Activated T-helper 1 cell treated with anti-CD3 and anti-CD28 coated beads, Interleukin-2, amount 50 U/mL, for 16 hours (primary cell): ENCODE results near the gene TEAD1.

ENCODE experiments used
- DNase-seq, 2 donors: peaks; one replicate each; pipeline ENCODE4 v3.0.0-alpha.2; 2020; ENCODE audit warnings: low read depth in 1 of 2, low spot score in 1 of 2

Gene TEAD1

GRCh38 chr11:12889243-12889642, 215.0 kb downstream of the TEAD1 start:
- DNase-seq: no peak

DNA sequence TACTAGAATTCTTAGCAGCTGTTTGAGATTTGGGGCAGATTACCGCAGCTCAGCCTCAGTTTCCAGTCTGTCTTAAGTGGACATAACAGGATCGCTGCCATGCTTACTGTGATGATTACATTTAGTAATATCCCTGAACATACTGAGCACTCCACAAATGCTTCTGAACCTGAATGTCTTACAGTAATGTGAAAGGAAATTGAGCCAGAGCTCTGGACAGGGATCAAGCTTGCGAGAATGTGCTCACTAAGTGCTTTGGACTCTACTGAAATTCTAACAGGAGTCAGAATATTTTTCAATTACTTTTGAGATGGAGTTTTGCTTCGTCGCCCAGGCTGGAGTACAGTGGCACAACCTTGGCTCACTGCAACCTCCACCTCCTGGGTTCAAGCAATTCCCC, 216.3 kb downstream of the TEAD1 start:
- DNase-seq: no peak

GRCh38 chr11:12893787-12894672, 219.8 kb downstream of the TEAD1 start:
- DNase-seq: no peak

DNA sequence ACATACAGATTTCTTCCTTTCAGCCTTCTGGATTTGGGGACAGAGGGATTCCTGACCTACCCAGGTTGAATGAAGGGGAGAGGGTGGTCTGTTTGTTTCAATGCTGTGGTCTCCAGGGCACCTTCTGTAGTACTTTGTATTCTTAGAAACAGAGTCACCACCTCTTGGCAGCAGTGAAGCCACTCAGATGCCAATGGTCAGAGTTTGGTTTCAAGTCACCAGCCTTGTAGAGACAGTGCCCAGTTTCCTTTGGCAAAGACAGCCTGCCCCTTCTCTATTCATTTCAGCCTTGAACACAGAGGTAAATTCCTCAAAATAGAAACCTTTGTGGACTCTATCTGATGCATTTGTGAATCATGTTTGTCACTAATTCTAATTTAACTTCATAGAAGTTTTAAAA, 223.2 kb downstream of the TEAD1 start:
- DNase-seq: no peak

- DNase-seq: no peak
Measured at GRCh38 chr11:12897867-12898266, 223.6 kb downstream of the TEAD1 start.

DNA sequence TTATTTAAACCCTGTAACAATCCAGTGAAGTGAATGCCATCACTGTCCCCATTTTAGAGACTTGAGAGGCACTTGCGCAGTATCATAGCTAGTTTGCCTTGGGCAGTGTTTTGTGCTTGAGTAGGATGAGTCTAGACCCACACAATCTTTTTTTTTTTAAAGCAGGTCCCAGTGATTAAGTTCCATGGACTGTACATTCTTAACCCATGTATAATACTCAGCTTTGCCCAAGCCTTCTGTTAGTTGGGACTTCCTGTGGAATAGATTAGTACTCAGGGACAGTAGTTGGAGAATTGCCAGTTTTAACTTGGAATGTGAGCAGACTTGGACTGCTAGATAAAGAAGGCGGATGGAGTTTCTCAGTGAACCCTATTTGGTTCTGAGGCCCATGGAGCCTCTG, 226.3 kb downstream of the TEAD1 start:
- no peak for DNase-seq

DNA sequence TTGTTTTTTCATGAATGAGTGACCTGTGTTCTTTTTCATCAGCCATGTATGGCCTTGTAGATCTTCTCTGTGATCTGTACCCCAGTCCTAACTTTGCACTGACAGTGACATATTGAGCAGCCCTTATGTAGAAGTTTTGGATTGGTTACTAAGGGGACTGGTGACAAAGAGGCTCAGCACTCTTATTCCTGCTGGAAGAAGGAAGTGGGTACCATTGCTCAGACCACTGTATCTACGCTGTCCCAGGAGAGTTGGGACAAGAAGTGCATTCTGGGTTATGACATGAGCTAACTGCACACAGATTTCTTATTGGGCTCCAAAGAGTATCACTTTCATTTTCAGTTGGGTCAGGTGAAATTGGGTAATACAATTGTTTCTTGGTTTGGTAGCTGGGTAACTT, 227.1 kb downstream of the TEAD1 start:
- DNase-seq: no peak

DNA sequence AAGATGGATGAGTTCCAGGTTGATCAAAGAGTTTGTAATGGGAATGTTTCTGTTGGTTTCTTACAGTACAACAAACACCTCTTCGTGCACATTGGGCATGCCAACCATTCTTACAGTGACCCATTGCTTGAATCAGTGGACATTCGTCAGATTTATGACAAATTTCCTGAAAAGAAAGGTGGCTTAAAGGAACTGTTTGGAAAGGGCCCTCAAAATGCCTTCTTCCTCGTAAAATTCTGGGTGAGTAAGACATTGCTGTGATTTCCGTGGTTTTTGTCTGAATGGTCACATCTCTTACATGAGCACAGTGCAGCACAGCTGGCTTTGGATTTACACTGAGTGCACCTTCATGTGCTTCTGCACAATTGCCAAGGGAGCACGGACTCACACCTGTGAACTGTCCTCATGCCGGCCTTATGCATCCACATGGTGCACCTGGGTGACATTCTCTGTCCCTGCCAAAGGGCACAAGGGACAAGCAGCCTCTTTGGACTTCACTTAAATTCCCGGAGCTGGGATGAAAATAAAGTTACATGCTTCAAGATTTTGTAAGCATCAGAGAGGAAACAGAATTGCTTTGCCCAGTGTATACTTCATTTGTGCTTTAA, 227.8 kb downstream of the TEAD1 start:
- no peak for DNase-seq

- no peak for DNase-seq
Measured at GRCh38 chr11:12902791-12903486, 228.7 kb downstream of the TEAD1 start.

DNA sequence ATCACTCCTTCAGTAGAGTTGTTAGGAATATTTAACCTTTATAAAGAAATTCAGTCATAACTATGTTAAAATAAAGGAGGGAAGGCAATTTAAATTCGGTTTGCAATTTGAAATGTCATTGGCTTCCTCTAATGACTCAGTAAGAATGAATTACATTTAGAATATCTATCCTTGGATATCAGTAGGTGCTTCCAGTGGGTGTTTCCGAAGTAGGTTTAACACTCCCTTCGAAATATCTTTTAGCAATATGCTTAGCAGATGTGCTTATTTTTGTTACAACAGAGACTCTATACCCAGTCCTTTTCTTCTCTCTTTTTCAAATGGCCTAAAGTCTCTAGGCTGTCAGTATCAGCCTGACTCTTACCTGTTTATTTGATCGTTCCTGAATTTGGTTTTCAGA, 231.2 kb downstream of the TEAD1 start:
- DNase-seq: no peak

- no peak for DNase-seq
Measured at GRCh38 chr11:12906501-12906900, 232.3 kb downstream of the TEAD1 start.

GRCh38 chr11:12909879-12910278, 235.7 kb downstream of the TEAD1 start:
- no peak for DNase-seq

DNA sequence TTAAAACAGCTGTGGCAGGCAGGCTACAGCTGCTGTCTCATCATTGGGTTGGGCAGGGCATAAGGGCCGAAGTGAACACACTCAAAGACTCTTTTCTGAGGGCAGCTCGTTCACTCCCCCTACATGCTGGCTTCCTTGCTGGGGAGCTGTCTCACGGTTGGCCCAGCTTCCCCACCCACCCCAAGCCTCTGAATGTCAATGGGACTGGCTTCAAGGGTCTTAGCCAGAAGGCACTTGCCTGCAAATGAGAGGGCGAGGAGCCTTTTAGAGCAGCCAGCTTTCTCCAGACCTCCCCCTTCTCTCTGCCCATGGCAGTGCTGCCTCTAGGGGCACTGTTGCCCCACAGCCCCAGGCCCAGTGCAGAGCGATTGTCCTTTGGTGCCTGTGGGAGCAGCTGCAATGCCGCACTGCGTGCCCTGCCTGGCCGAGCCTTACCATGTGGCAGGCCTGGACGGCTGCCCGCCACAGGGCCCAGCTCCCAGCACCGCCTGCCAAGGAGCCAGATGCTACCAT, 240.2 kb downstream of the TEAD1 start:
- DNase-seq: no peak

DNA sequence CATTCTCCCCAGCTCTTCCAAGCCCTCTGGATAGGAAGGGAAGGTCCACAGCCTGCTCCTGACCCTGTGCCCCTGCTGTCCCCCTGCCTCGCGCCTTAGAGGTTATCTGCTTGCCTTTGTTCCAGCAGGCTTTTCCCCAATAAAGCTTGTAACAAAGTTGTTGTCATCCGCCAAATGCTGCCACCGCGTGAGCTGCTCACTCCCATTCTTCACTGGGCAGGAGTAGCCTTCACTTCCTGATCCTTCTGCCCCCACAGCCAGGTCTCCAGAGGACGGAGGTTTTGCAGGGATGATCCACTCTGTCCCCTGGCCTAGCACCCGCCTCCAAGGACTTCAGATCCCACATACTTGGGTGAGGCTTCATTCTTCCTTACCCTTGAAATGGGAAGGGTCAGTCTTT, 240.9 kb downstream of the TEAD1 start:
- no peak for DNase-seq

DNA sequence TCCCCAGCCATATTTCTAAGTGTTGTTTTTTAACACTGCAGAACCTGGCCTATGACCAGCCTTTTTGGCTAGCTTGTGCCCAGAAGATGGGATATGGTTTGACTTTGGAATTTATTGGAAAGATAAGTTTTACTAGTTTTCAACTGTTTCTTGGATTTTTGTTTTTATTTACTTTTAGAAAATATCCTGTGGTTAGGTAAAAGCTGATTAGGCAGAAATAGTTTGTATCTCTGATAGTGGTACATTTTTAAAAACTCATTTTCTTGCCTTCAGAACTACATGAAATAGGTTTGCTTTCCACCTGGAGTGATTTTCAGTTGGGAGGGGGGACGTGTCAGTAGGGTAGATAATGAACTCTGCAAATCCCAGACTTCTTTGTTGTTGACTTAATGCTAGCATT, 243.6 kb downstream of the TEAD1 start:
- DNase-seq: no peak

- DNase-seq: no peak
Measured at GRCh38 chr11:12918667-12919066, 244.4 kb downstream of the TEAD1 start.

DNA sequence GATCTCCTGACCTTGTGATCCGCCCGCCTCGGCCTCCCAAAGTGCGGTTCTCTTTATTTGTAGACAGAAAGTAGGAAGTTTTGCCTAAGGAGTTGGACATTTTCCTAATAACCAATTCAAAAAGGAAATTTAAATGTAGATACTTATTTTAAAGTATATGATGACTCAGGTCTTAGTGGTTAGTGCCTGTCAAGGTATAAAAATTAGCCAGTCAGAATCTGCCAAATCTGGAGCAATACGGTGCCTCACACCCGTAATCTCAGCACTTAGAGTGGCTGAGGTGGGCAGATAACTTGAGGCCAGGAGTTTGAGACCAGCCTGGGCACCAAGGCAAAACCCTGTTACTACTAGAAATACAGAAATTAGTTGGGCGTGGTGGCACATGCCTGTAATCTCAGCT, 248.2 kb downstream of the TEAD1 start:
- DNase-seq: no peak

DNA sequence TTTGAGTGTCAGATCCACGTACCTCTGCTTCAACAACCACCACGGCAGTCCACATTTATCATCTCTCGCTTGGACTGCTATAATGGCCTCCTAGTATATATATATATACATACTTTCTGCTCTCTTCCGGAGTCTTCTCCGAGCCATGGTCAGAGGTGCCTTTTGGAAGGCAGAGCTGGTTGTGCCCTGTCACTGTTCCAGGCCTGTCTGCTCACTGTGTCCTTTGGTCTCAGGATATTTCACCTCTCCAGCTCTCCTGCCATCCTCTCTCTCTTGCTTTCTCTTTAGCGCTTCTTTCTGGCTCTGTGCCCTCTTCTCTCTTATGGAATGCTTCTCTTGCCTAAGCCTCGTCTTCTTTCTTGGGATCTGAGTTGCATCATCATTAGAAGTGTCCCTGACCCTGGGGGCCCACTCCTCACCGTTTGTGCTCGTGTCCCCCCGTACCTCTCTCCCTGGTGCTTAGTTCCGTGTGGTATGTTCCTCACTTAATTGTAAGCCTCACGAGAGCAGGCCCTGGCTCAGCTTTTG, 248.8 kb downstream of the TEAD1 start:
- no peak for DNase-seq

GRCh38 chr11:12924650-12925049, 250.4 kb downstream of the TEAD1 start:
- DNase-seq: no peak

- DNase-seq: no peak
Measured at GRCh38 chr11:12925520-12925919, 251.3 kb downstream of the TEAD1 start.

DNA sequence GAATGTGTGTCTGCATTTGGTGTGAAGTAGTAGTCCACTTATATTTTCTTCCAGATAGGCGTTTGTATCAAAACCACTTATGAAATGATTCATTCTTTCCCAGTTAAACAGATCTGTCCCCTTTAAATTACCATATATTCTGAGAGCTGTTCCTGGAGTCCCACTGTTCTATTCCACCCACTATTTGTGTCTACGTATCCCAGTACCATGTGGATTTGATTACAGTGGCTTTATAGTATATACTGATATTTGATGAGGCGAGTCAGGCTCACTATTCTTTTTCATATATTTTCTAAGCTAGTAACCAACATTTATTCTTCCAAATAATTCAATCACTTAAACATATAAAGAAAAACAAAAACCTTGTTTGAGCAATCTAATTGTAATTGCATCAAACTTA, 253.0 kb downstream of the TEAD1 start:
- DNase-seq: no peak

GRCh38 chr11:12927886-12928285, 253.7 kb downstream of the TEAD1 start:
- no peak for DNase-seq
